H9 (cell line): ENCODE results near the gene DCTN1. TPM values are rescaled to one million over a fixed set of nuclear protein-coding genes. Genes with fewer than 3 reads are reported as not detected.

Experiments
- DNase-seq: peaks from one replicate; pipeline ENCODE4 v3.0.0-alpha.2; 2017
- H2AFZ ChIP-seq: one replicate; pipeline ENCODE4 v1.6.1; 2013; ENCODE audit warnings: mild to moderate bottlenecking, low read length, control low read depth, moderate library complexity
- H2AK5ac ChIP-seq: 2 replicates; pipeline ENCODE4 v1.6.1; 2013; ENCODE audit warnings: low read length, control low read depth, mixed read lengths; ENCODE audit not compliant: insufficient read length
- H2BK120ac ChIP-seq: one replicate; pipeline ENCODE4 v1.6.1; 2013; ENCODE audit warnings: low read depth, mild to moderate bottlenecking, low read length, control low read depth, inconsistent platforms; ENCODE audit not compliant: poor library complexity, severe bottlenecking
- H2BK12ac ChIP-seq: 2 replicates; pipeline ENCODE4 v1.6.1; 2013; ENCODE audit warnings: low read length, control low read depth, mixed read lengths, low read depth; ENCODE audit not compliant: insufficient read length
- H2BK15ac ChIP-seq: 2 replicates; pipeline ENCODE4 v1.6.1; 2013; ENCODE audit warnings: low read depth, low read length, control low read depth
- H2BK20ac ChIP-seq: one replicate; pipeline ENCODE4 v1.6.1; 2013; ENCODE audit warnings: low read depth, mild to moderate bottlenecking, low read length, control low read depth, inconsistent platforms; ENCODE audit not compliant: poor library complexity, severe bottlenecking
- H2BK5ac ChIP-seq: 2 replicates; pipeline ENCODE4 v1.6.1; 2013; ENCODE audit warnings: low read length, control low read depth, mixed read lengths; ENCODE audit not compliant: insufficient read length
- H3K14ac ChIP-seq: 2 replicates; pipeline ENCODE4 v1.6.1; 2013; ENCODE audit warnings: low read length, control low read depth; ENCODE audit not compliant: insufficient read depth
- H3K18ac ChIP-seq: 2 replicates; pipeline ENCODE4 v1.6.1; 2013; ENCODE audit warnings: low read depth, mild to moderate bottlenecking, mixed read lengths, low read length, control low read depth; ENCODE audit not compliant: insufficient read length
- H3K23ac ChIP-seq: 2 replicates; pipeline ENCODE4 v1.6.1; 2013; ENCODE audit warnings: low read length, control low read depth, mixed read lengths, low read depth; ENCODE audit not compliant: insufficient read length
- H3K23me2 ChIP-seq: 2 replicates; pipeline ENCODE4 v1.6.1; 2013; ENCODE audit warnings: low read depth, mild to moderate bottlenecking, mixed read lengths, low read length, control low read depth; ENCODE audit not compliant: insufficient read length, poor library complexity, severe bottlenecking
- H3K27ac ChIP-seq: 2 replicates; pipeline ENCODE4 v1.5.1; 2013; ENCODE audit warnings: low read length, control low read depth, mixed read lengths, low read depth; ENCODE audit not compliant: insufficient read length
- H3K27me3 ChIP-seq: 2 replicates; pipeline ENCODE4 v1.6.1; 2013; ENCODE audit warnings: low read length, control low read depth, inconsistent platforms; ENCODE audit not compliant: insufficient read depth
- H3K4ac ChIP-seq: 2 replicates; pipeline ENCODE4 v1.6.1; 2013; ENCODE audit warnings: low read depth, mild to moderate bottlenecking, control low read depth, inconsistent platforms, low read length, moderate library complexity
- H3K4me1 ChIP-seq: 2 replicates; pipeline ENCODE4 v1.6.1; 2013; ENCODE audit warnings: low read length, control low read depth, inconsistent platforms; ENCODE audit not compliant: insufficient read depth
- H3K4me2 ChIP-seq: 2 replicates; pipeline ENCODE4 v1.6.1; 2013; ENCODE audit warnings: low read length, control low read depth, mixed read lengths; ENCODE audit not compliant: insufficient read length, insufficient read depth
- H3K56ac ChIP-seq: 2 replicates; pipeline ENCODE4 v1.6.1; 2013; ENCODE audit warnings: low read depth, mild to moderate bottlenecking, mixed read lengths, low read length, control low read depth; ENCODE audit not compliant: insufficient read length
- H3K79me1 ChIP-seq: 2 replicates; pipeline ENCODE4 v1.6.1; 2013; ENCODE audit warnings: low read depth, mild to moderate bottlenecking, moderate library complexity, low read length, control low read depth, inconsistent platforms; ENCODE audit not compliant: insufficient read depth, poor library complexity, severe bottlenecking
- H3K79me2 ChIP-seq: 2 replicates; pipeline ENCODE4 v1.6.1; 2013; ENCODE audit warnings: low read length, control low read depth, inconsistent platforms; ENCODE audit not compliant: insufficient read depth
- H3K9ac ChIP-seq: 2 replicates; pipeline ENCODE4 v1.6.1; 2013; ENCODE audit warnings: low read length, control low read depth, mixed read lengths; ENCODE audit not compliant: insufficient read length; ENCODE audit errors: extremely low read depth
- H3K9me3 ChIP-seq: one replicate; pipeline ENCODE4 v1.6.1; 2013; ENCODE audit warnings: low read depth, low read length, inconsistent platforms; ENCODE audit not compliant: control insufficient read depth
- H3T11ph ChIP-seq: one replicate; pipeline ENCODE4 v1.6.1; 2013; ENCODE audit warnings: mild to moderate bottlenecking, low read length, control low read depth, inconsistent platforms
- H4K20me1 ChIP-seq: one replicate; pipeline ENCODE4 v1.6.1; 2013; ENCODE audit not compliant: control insufficient read depth, insufficient read length, insufficient read depth
- H4K5ac ChIP-seq: 2 replicates; pipeline ENCODE4 v1.6.1; 2013; ENCODE audit warnings: low read depth, mild to moderate bottlenecking, mixed read lengths, low read length, control low read depth; ENCODE audit not compliant: insufficient read length
- H4K8ac ChIP-seq: replicated peaks from 2 replicates; pipeline ENCODE4 v1.6.1; 2013; ENCODE audit warnings: low read length, control low read depth, mixed read lengths, low read depth; ENCODE audit not compliant: insufficient read length
- H4K91ac ChIP-seq: 2 replicates; pipeline ENCODE4 v1.6.1; 2013; ENCODE audit warnings: low read depth, mild to moderate bottlenecking, moderate library complexity, mixed read lengths, low read length, control low read depth; ENCODE audit not compliant: insufficient read length
- H3K27ac Mint-ChIP-seq, 3 experiments: 2 replicates in 2 of 3; 3 replicates in 1 of 3; pipeline ENCODE4 v1.8.0; 2020 to 2021; ENCODE audit warnings: mixed read lengths in 3 of 3, mild to moderate bottlenecking in 1 of 3, moderate library complexity in 1 of 3
- H3K27me3 Mint-ChIP-seq: 2 replicates; pipeline ENCODE4 v1.8.0; 2021; ENCODE audit warnings: low read depth, mild to moderate bottlenecking, moderate library complexity, mixed read lengths
- H3K36me3 Mint-ChIP-seq, 3 experiments: 2 replicates in 2 of 3; 3 replicates in 1 of 3; pipeline ENCODE4 v1.8.0; 2020 to 2021; ENCODE audit warnings: low read depth in 3 of 3, mixed read lengths in 3 of 3; ENCODE audit not compliant: insufficient read depth in 1 of 3
- H3K4me1 Mint-ChIP-seq, 2 experiments: 2 replicates each; pipeline ENCODE4 v1.8.0; 2020; ENCODE audit warnings: mixed read lengths in 2 of 2
- H3K4me3 Mint-ChIP-seq, 2 experiments: 2 replicates in 1 of 2; 3 replicates in 1 of 2; pipeline ENCODE4 v1.8.0; 2020 to 2021; ENCODE audit warnings: mild to moderate bottlenecking in 2 of 2, mixed read lengths in 2 of 2, moderate library complexity in 1 of 2
- H3K9me3 Mint-ChIP-seq, 2 experiments: 2 replicates in 1 of 2; 3 replicates in 1 of 2; pipeline ENCODE4 v1.8.0; 2020; ENCODE audit warnings: mild to moderate bottlenecking in 2 of 2, mixed read lengths in 2 of 2, moderate library complexity in 1 of 2
- CTCF ChIP-seq: fragments of 200-600 bp; sonication (generic); conservative IDR thresholded peaks from 3 replicates; pipeline ENCODE4 v1.8.0; 2021; ENCODE audit warnings: antibody characterized with exemption, mild to moderate bottlenecking
- WGBS: extraction: QIAGEN DNeasy Blood & Tissue Kit; methylation state at CpG from one replicate; pipeline ENCODE4 v1.1.7; 2013; ENCODE audit warnings: missing lambda C conversion rate, low lambda C conversion rate, mixed read lengths; ENCODE audit not compliant: insufficient read length; ENCODE audit errors: extremely low coverage; 5-methylcytosine and 5-hydroxymethylcytosine counted together
- total RNA-seq: library from RNA; stranded (reverse); gene quantifications from 2 replicates; pipeline ENCODE4 v1.2.1, GENCODE V29; 2021

Gene DCTN1
- total RNA-seq, 1 experiment from 2014 or later = 141 TPM

- no CpG with 5 or more reads among the region's 7 CpGs for WGBS
- H3K4me3 Mint-ChIP-seq = no peak overlapping the region
- peaks cover 7% of the 10 kb centered on the region for H3K4me1 ChIP-seq
Measured at GRCh38 chr2:74369976-74370375, 10.1 kb downstream of the DCTN1 start.

More at GRCh38 chr2:74369976-74370375, 10.1 kb downstream of the DCTN1 start:
- no peaks in the 10 kb centered on the region for H3K23me2 ChIP-seq
- H3K27me3 ChIP-seq = no peaks in the 10 kb centered on the region
- H3K4ac ChIP-seq = no peak overlapping the region
- Mint-ChIP-seq H3K4me1 (peaks cover 20 to 23% of the 10 kb centered on the region in 2 experiments), H3K9me3 (no peaks in the 10 kb centered on the region), H3K27me3 (no peaks in the 10 kb centered on the region), H3K36me3 (peaks cover 52 to 71% (median 66%) of the 10 kb centered on the region in 3 experiments), H3K27ac (no peak overlapping the region)
- no peak overlapping the region for H3K9ac ChIP-seq
- no peak overlapping the region for H3K27ac ChIP-seq
- no peaks in the 10 kb centered on the region for H3K9me3 ChIP-seq
- no peak overlapping the region for H4K91ac ChIP-seq
- no peaks in the 10 kb centered on the region for H3K79me1 ChIP-seq
- no peak for TF ChIP-seq CTCF
- no peaks in the 10 kb centered on the region for H4K20me1 ChIP-seq
- H2BK12ac ChIP-seq = no peak overlapping the region
- H3K79me2 ChIP-seq = no peaks in the 10 kb centered on the region
- no peak overlapping the region for H2BK20ac ChIP-seq
- H2BK15ac ChIP-seq = no peak overlapping the region
- H2AK5ac ChIP-seq = no peak overlapping the region
- H4K5ac ChIP-seq = no peak overlapping the region
- H2BK5ac ChIP-seq = no peak overlapping the region
- no peak overlapping the region for H4K8ac ChIP-seq
- no peak overlapping the region for H2BK120ac ChIP-seq
- no peak overlapping the region for H3K14ac ChIP-seq
- no peak overlapping the region for H2AFZ ChIP-seq
- H3K23ac ChIP-seq = no peak overlapping the region
- H3T11ph ChIP-seq = no peak overlapping the region
- no peak overlapping the region for H3K4me2 ChIP-seq
- no peak overlapping the region for H3K18ac ChIP-seq
- DNase-seq = no peak
- H3K56ac ChIP-seq = no peak overlapping the region
